ENCODE data around the gene SUCO.

DNA sequence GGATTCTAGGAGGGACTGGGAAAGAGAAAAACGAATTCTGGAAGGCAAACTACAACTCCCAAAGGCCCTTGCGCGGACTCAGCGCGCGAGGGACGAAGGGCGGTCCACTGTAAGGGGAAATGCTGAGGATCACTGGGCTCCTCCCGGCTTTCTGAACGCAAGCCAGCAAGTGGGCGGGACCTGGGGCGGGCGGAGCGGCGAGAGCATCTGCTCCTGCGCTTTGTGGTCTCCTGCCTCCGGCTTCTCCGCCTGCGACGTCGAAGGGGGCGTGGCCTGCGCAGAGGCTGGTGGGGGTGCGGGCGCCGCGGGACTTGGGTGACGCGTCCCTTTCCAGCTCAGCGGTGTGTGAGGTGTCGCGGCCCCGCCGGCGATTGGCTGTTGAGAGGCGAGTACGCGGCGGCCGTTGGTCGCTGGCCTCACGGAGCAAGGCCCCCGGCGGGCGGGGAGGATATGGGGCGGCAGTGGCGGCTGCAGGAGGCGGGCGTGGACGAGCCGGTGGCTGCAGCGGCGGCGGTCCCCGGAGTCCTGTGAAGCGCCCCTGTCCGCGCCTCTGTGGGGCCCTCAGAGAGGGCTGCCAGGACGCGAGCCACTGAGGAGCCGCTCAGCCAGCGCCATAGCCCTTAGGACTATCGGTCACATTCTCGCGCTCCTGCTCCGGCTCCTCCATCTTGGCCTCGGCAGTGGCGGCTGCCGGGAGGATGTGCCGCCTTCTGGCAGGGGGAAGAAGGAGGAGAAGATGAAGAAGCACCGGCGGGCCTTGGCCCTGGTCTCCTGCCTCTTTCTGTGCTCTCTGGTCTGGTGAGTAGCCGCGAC lies at the start of gene SUCO:
- TF ChIP-seq, protein P1, sequence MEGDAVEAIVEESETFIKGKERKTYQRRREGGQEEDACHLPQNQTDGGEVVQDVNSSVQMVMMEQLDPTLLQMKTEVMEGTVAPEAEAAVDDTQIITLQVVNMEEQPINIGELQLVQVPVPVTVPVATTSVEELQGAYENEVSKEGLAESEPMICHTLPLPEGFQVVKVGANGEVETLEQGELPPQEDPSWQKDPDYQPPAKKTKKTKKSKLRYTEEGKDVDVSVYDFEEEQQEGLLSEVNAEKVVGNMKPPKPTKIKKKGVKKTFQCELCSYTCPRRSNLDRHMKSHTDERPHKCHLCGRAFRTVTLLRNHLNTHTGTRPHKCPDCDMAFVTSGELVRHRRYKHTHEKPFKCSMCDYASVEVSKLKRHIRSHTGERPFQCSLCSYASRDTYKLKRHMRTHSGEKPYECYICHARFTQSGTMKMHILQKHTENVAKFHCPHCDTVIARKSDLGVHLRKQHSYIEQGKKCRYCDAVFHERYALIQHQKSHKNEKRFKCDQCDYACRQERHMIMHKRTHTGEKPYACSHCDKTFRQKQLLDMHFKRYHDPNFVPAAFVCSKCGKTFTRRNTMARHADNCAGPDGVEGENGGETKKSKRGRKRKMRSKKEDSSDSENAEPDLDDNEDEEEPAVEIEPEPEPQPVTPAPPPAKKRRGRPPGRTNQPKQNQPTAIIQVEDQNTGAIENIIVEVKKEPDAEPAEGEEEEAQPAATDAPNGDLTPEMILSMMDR (conservative IDR thresholded peaks at IDR 0.05; ENCODE audit: low read depth, low read length): 0 out of 2 replicates have a peak, but pooled peaks have one; percentile 21
- no peak for TF ChIP-seq EZH2 (IDR thresholded peaks at IDR 0.05; ENCODE audit: borderline replicate concordance, low read depth, low read length, poor library complexity, severe bottlenecking)
